ENCODE measurements around the gene MRPL52.
"Not testable (repeated sequence)": the region's sequence is repeated elsewhere in the genome, so short reads cannot be mapped to it uniquely, and the experiment has no call there.

The MRPL52 gene

GRCh38 chr14:22829661-22830442, at the start of gene MRPL52:
Gene MRPL52, plus strand, starts transcription at chr14:22829887. Its CDS starts 26 bp downstream, at chr14:22829913.
- peak; percentile 87 for DNase-seq

GRCh38 chr14:22780105-22780679, 49.5 kb upstream of the MRPL52 start:
- DNase-seq, result no peak

- no peak for DNase-seq
Measured at GRCh38 chr14:22780941-22781300, 48.8 kb upstream of the MRPL52 start.

- DNase-seq, result no peak
Measured at GRCh38 chr14:22781301-22781991, 48.2 kb upstream of the MRPL52 start.

GRCh38 chr14:22786685-22787084, 43.0 kb upstream of the MRPL52 start:
- DNase-seq, result no peak

GRCh38 chr14:22791301-22791700, 38.4 kb upstream of the MRPL52 start:
- DNase-seq, result no peak

- DNase-seq, result no peak
Measured at GRCh38 chr14:22792158-22792557, 37.5 kb upstream of the MRPL52 start.

GRCh38 chr14:22793550-22793949, 36.1 kb upstream of the MRPL52 start:
- DNase-seq, result not testable (repeated sequence)

- no peak for DNase-seq
Measured at GRCh38 chr14:22793976-22794375, 35.7 kb upstream of the MRPL52 start.

- DNase-seq, result no peak
Measured at GRCh38 chr14:22794551-22794951, 35.1 kb upstream of the MRPL52 start.

- no peak for DNase-seq
Measured at GRCh38 chr14:22796087-22796707, 33.5 kb upstream of the MRPL52 start.

GRCh38 chr14:22797017-22797917, 32.4 kb upstream of the MRPL52 start:
- DNase-seq, result no peak

- no peak for DNase-seq
Measured at GRCh38 chr14:22798528-22798927, 31.2 kb upstream of the MRPL52 start.

- DNase-seq, result no peak
Measured at GRCh38 chr14:22800346-22800745, 29.3 kb upstream of the MRPL52 start.

GRCh38 chr14:22801716-22802115, 28.0 kb upstream of the MRPL52 start:
- DNase-seq, result no peak

GRCh38 chr14:22802860-22803686, 26.6 kb upstream of the MRPL52 start:
- DNase-seq, result no peak

GRCh38 chr14:22803687-22803974, 26.1 kb upstream of the MRPL52 start:
- no peak for DNase-seq

GRCh38 chr14:22805235-22805634, 24.5 kb upstream of the MRPL52 start:
- not testable (repeated sequence) for DNase-seq

- no peak for DNase-seq
Measured at GRCh38 chr14:22807432-22808087, 22.1 kb upstream of the MRPL52 start.

- DNase-seq, result no peak
Measured at GRCh38 chr14:22808388-22809209, 21.1 kb upstream of the MRPL52 start.

All from NCI-H2107 (cell line).